SH-SY5Y (cell line): ENCODE measurements around the gene TIAM2.

Experiments used
- GATA2 ChIP-seq: IDR thresholded peaks from 2 replicates; pipeline ENCODE4 v1.6.1; 2011; ENCODE audit warnings: mild to moderate bottlenecking, low read depth, low read length
- GATA3 ChIP-seq: IDR thresholded peaks from 2 replicates; pipeline ENCODE4 v1.6.1; 2011; ENCODE audit warnings: low read depth, mild to moderate bottlenecking, low read length, moderate library complexity

GRCh38 chr6:155128977-155129376 lies 133.9 kb downstream of the TIAM2 start:
- TF ChIP-seq GATA2 (no peak), GATA3 (no peak)
